CD4-positive, alpha-beta T cell (primary cell): ENCODE measurements around the gene C3. TPM values are rescaled to one million over a fixed set of nuclear protein-coding genes. Genes with fewer than 3 reads are reported as not detected.
"Not testable (repeated sequence)": the region's sequence is repeated elsewhere in the genome, so short reads cannot be mapped to it uniquely, and the experiment has no call there.

ENCODE experiments used
- ATAC-seq: fragments of 200-7000 bp; cut with Tn5 transposase; one replicate; pipeline ENCODE4 v1.10.0; 2022; ENCODE audit warnings: mild to moderate bottlenecking; ENCODE audit not compliant: poor library complexity
- CTCF ChIA-PET: fragments of 350-600 bp; sonication (Branson Sonifier 250); formaldehyde crosslinking; loops from one replicate; lab custom pipeline; 2021; ENCODE audit warnings: antibody characterized with exemption, inconsistent platforms; lab: Charles Lee
- POLR2A ChIA-PET: fragments of 350-600 bp; sonication (Branson Sonifier 250); formaldehyde crosslinking; loops from one replicate; lab custom pipeline; 2021; ENCODE audit warnings: antibody characterized with exemption, inconsistent platforms; lab: Charles Lee
- DNase-seq, 14 experiments: peaks; one replicate each; pipeline ENCODE4 v3.0.0-alpha.2; 2013 to 2020; ENCODE audit warnings: mixed read lengths in 2 of 14
- H3K27ac ChIP-seq, 2 donors: one replicate each; pipeline versions ENCODE4 v1.5.1 to v1.7.0; 2013; ENCODE audit warnings: low read length in 2 of 2, low read depth in 1 of 2, mild to moderate bottlenecking in 1 of 2
- H3K27me3 ChIP-seq, 2 experiments: 1 replicate in 1 of 2; 2 replicates in 1 of 2; pipeline versions ENCODE4 v1.6.1 to v1.7.0; 2013; ENCODE audit warnings: low read length in 2 of 2, control low read depth in 1 of 2, mild to moderate bottlenecking in 1 of 2, moderate library complexity in 1 of 2; ENCODE audit not compliant: insufficient read depth in 2 of 2, control insufficient read depth in 1 of 2
- H3K36me3 ChIP-seq: one replicate; pipeline ENCODE4 v1.6.1; 2013; ENCODE audit warnings: low read length, control low read depth; ENCODE audit not compliant: insufficient read depth
- H3K4me1 ChIP-seq: one replicate; pipeline ENCODE4 v1.6.1; 2013; ENCODE audit warnings: low read length, control low read depth; ENCODE audit not compliant: insufficient read depth
- H3K4me3 ChIP-seq: one replicate; pipeline ENCODE4 v1.5.1; 2013; ENCODE audit warnings: mild to moderate bottlenecking, low read length, moderate library complexity
- H3K9me3 ChIP-seq, 2 experiments: 1 replicate in 1 of 2; 2 replicates in 1 of 2; pipeline versions ENCODE4 v1.6.1 to v1.7.0; 2013; ENCODE audit warnings: low read length in 2 of 2, mild to moderate bottlenecking in 2 of 2, control low read depth in 1 of 2, moderate library complexity in 1 of 2; ENCODE audit not compliant: control insufficient read depth in 1 of 2, insufficient read depth in 1 of 2
- H3K27ac Mint-ChIP-seq: one replicate; pipeline ENCODE4 v1.8.0; 2020; ENCODE audit warnings: mixed read lengths
- H3K27me3 Mint-ChIP-seq: one replicate; pipeline ENCODE4 v1.8.0; 2021; ENCODE audit warnings: mixed read lengths
- H3K36me3 Mint-ChIP-seq: one replicate; pipeline ENCODE4 v1.8.0; 2021; ENCODE audit warnings: low read depth, mixed read lengths
- H3K4me1 Mint-ChIP-seq: one replicate; pipeline ENCODE4 v1.8.0; 2021; ENCODE audit warnings: low read depth, mixed read lengths
- H3K4me3 Mint-ChIP-seq: one replicate; pipeline ENCODE4 v1.8.0; 2020; ENCODE audit warnings: mild to moderate bottlenecking, mixed read lengths
- H3K9me3 Mint-ChIP-seq: one replicate; pipeline ENCODE4 v1.8.0; 2020; ENCODE audit warnings: mixed read lengths
- CTCF ChIP-seq: fragments of 200-600 bp; IDR thresholded peaks from one replicate; pipeline ENCODE4 v1.8.0; 2022; ENCODE audit warnings: antibody characterized with exemption, mild to moderate bottlenecking
- intact Hi-C, 2 experiments: fragments of 100-400 bp; cut with DNase I in 1 of 2; cut with micrococcal nuclease in 1 of 2; formaldehyde crosslinking; loops; one replicate each; pipeline versions ENCODE4 v1.15.1 to v1.9.0; 2023 to 2025; cut with DNase I, micrococcal nuclease
- total RNA-seq, 174 experiments: library from RNA in 2 of 174; stranded (reverse) in 2 of 174; gene quantifications; one replicate each; pipeline ENCODE4 v1.2.3 and lab custom pipeline; 2021 to 2026

C3 gene
- total RNA-seq, 2 experiments from 2014 or later = 0.55 TPM; not detected in 1

DNA sequence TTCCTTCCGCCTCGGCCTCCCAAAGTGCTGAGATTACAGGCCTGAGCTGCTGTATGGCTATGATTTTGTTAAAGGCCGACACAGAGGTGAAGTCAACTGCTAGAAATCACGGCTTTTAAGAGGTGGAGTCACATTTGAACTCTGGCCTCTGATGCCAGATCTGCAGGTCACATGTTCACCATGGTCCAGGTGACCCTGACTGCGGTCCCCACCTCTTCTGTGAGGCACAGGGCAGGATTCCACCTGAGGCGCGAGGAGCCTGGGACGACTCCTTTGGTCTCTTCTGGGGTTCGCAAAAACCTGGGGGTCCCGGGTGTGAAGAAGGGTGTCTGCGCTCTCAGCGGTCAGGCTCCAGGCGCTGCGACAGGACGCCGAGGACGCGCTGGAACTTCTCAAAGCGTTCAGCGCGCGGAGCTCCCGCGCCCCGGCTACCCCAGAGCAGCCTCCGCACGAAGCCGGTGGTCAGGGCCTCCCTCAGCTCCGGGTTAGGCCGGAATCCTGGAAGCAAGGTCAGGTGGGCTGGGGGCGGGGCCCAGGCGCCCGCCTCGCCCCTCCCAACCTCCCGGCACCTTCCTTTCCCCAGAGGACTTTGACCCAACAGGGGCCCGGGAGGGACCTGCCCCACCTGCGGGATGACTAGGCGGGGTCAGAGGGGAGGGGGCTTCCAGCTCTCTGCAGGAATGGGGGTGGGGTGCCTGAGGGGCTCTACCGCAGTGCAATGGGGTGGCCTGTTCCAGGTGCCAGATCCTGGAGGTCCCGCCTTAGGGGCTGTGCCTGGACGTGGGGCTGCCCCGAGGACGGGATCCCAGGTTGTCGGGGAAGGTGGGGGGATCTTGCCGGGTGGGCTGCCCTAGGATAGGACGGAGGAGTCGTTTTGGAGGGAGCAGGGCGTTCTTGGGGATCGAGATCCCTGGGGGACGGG, 32.1 kb upstream of the C3 start:
- H3K36me3 Mint-ChIP-seq = peaks cover 85% of the 10 kb centered on the region
- no peaks in the 10 kb centered on the region for H3K9me3 Mint-ChIP-seq
- TF ChIP-seq CTCF = no peak
- DNase-seq = peak in 1 of 14 experiments; percentile 30
- peaks cover 77% of the 10 kb centered on the region for H3K36me3 ChIP-seq
- peak overlapping the region; percentile 80 for H3K27ac Mint-ChIP-seq
- ChIA-PET CTCF (interaction anchor here (0.9 to 1.7 kb wide), 3 partner anchors 14 to 111 kb away, joined by 3 to 8 read pairs (median 6); no protein-coding TSS in a partner anchor), POLR2A (interaction anchor here (1.0 to 1.1 kb wide), 2 partner anchors 20 to 111 kb away, joined by 3 read pairs; partner anchors contain the start of gene VAV1)
- no peaks in the 10 kb centered on the region for H3K9me3 ChIP-seq
- H3K27me3 ChIP-seq = no peaks in the 10 kb centered on the region
- ATAC-seq = no peak
- peaks cover 11% of the 10 kb centered on the region for H3K4me1 Mint-ChIP-seq
- no peaks in the 10 kb centered on the region for H3K27me3 Mint-ChIP-seq
- H3K4me3 ChIP-seq = no peak overlapping the region
- no peak overlapping the region for H3K27ac ChIP-seq
- intact Hi-C loops = loop anchor here (1.0 to 5.0 kb wide), 5 partner anchors 14 to 235 kb away; partner anchors contain the start of genes GPR108 (in 1 of the 2), SH2D3A (in 1 of the 2) and TRIP10 (in 1 of the 2)
- H3K4me3 Mint-ChIP-seq = no peak overlapping the region
- peaks cover 14% of the 10 kb centered on the region for H3K4me1 ChIP-seq

DNA sequence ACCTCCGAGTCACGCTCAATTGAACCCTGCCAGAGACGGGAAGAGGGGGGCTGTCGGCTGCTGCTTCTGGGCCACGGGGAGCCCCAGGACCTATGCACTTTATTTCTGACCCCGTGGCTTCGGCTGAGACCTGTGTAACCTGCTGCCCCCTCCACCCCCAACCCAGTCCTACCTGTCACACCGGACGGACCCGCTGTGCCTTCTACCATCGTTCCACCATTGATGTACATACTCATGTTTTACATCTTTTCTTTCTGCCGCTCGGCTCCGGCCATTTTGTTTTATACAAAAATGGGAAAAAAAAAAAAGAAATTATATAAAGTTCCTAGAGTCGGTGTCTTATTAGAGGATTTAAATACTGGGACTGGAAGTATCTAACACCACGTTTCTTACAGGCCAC, 30.7 kb upstream of the C3 start:
- H3K9me3 Mint-ChIP-seq = no peaks in the 10 kb centered on the region
- H3K36me3 Mint-ChIP-seq = peaks cover 86% of the 10 kb centered on the region
- Histone ChIP-seq H3K4me3 (no peak overlapping the region), H3K4me1 (peaks cover 14% of the 10 kb centered on the region), H3K27me3 (no peaks in the 10 kb centered on the region), H3K27ac (no peak overlapping the region), H3K36me3 (peaks cover 77% of the 10 kb centered on the region), H3K9me3 (no peaks in the 10 kb centered on the region)
- ChIA-PET CTCF (no interaction called here), POLR2A (no interaction called here)
- intact Hi-C loops = loop anchor here in 1 of 2 experiments (5.0 kb wide), 1 partner anchor 234 kb away; no protein-coding TSS in a partner anchor
- DNase-seq (no peak), ATAC-seq (no peak)
- H3K4me3 Mint-ChIP-seq = no peak overlapping the region
- H3K27ac Mint-ChIP-seq = no peak overlapping the region
- no peaks in the 10 kb centered on the region for H3K27me3 Mint-ChIP-seq
- TF ChIP-seq CTCF = no peak
- H3K4me1 Mint-ChIP-seq = peaks cover 11% of the 10 kb centered on the region

GRCh38 chr19:6750062-6750461, 29.6 kb upstream of the C3 start:
- Mint-ChIP-seq H3K4me3 (no peak overlapping the region), H3K9me3 (no peaks in the 10 kb centered on the region), H3K27me3 (no peaks in the 10 kb centered on the region), H3K27ac (no peak overlapping the region), H3K36me3 (peaks cover 85% of the 10 kb centered on the region), H3K4me1 (peaks cover 11% of the 10 kb centered on the region)
- no peak for TF ChIP-seq CTCF
- peaks cover 83% of the 10 kb centered on the region for H3K36me3 ChIP-seq
- intact Hi-C loops = loop anchor here in 1 of 2 experiments (5.0 kb wide), 1 partner anchor 233 kb away; no protein-coding TSS in a partner anchor
- peaks cover 14% of the 10 kb centered on the region for H3K4me1 ChIP-seq
- ChIA-PET CTCF (interaction anchor here (0.6 kb wide), 1 partner anchor 113 kb away, joined by 3 read pairs; no protein-coding TSS in a partner anchor), POLR2A (interaction anchor here (1.9 kb wide), 1 partner anchor 13 kb away, joined by 4 read pairs; the partner anchor contains the start of gene GPR108)
- ATAC-seq (no peak), DNase-seq (no peak)
- H3K9me3 ChIP-seq = no peaks in the 10 kb centered on the region
- no peak overlapping the region for H3K27ac ChIP-seq
- no peak overlapping the region for H3K4me3 ChIP-seq
- no peaks in the 10 kb centered on the region for H3K27me3 ChIP-seq

DNA sequence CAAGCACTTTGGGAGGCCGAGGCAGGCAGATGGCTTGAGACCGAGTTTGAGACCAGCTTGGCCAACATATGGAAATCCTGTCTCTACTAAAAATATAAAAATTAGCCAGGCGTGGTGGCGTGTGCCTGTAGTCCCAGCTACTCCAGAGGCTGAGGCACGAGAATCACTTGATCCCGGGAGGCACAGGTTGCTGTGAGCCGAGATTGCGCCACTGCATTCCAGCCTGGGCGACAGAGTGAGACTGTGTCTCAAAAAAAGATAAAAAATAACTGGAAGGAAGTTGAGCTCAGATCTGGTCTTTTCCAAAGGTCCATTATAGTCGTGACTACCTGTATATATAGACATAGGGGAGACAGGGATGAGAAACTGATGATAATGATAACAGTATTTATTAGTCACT, 28.1 kb upstream of the C3 start:
- H3K27me3 Mint-ChIP-seq, H3K9me3 Mint-ChIP-seq, H3K4me3 Mint-ChIP-seq, CTCF ChIA-PET, intact Hi-C loops, ATAC-seq, DNase-seq, H3K4me3 ChIP-seq, H3K4me1 Mint-ChIP-seq, H3K27me3 ChIP-seq, H3K27ac ChIP-seq, H3K27ac Mint-ChIP-seq, H3K4me1 ChIP-seq, H3K9me3 ChIP-seq: not testable (repeated sequence)
- H3K36me3 Mint-ChIP-seq = peaks cover 82% of the 10 kb centered on the region
- POLR2A ChIA-PET = interaction anchor here (1.9 kb wide), 1 partner anchor 11 kb away, joined by 4 read pairs; the partner anchor contains the start of gene GPR108
- peaks cover 68% of the 10 kb centered on the region for H3K36me3 ChIP-seq
